ENCODE results near the gene USP3. TPM values are rescaled to one million over a fixed set of nuclear protein-coding genes. Genes with fewer than 3 reads are reported as not detected.

The USP3 gene
- total and polyA plus RNA-seq, 10 of the 15 experiments (the other 5 are each of a cell fraction or from before 2014, with no cell fraction given), result 23.8 to 64.5 (median 50.3) TPM

- TF ChIP-seq ZNF687 (IDR thresholded peaks at IDR 0.05) (no peak), FOS (IDR thresholded peaks at IDR 0.05; ENCODE audit: borderline replicate concordance, extremely low read depth, insufficient read length) (no peak)
Observed at GRCh38 chr15:63603516-63603915, 99.1 kb downstream of the USP3 start (continued).

DNA sequence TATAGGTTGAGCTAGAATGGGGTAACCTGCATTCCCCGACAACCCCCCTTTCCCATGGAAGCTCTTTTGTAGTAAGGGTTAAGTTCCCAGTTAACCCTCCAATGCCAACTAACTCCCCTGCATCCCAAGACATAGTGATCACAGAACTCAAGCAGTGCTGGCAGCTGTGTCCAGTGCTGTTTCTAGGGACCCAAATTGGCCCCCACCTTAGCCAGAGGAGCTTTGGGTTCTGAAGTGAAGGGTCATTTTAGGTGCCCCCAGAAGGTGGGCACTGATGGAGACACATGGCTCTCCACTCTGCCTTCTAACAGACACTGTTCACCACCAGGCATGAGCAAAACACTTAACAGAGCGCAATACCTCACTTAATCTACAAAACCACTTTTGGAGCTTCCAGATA, 99.9 kb downstream of the USP3 start:
- H3K4me2 ChIP-seq (ENCODE audit: control insufficient read depth, insufficient read depth), result no peak overlapping the region
- CTCF ChIA-PET, result interaction anchor here (0.7 to 3.6 kb wide), 6 partner anchors 12 to 463 kb away, joined by 3 to 17 read pairs (median 4); no protein-coding TSS in a partner anchor

More for the DNA sequence above, 99.9 kb downstream of the USP3 start:
- FAIRE-seq (no peak), DNase-seq (ENCODE audit: low read depth, low spot score) (no peak), ATAC-seq (no peak)
- Histone ChIP-seq H3K9me3 (replicated peaks; ENCODE audit: control insufficient read depth, insufficient read depth, low read length) (no peaks in the 10 kb centered on the region), H3K9ac (ENCODE audit: control insufficient read depth, insufficient read depth, low read length) (no peak overlapping the region), H3K27ac (ENCODE audit: control insufficient read depth, insufficient read depth) (no peak overlapping the region), H2AFZ (ENCODE audit: control insufficient read depth, low read depth, low read length) (no peak overlapping the region), H4K20me1 (ENCODE audit: control insufficient read depth, insufficient read depth) (no peaks in the 10 kb centered on the region), H3K4me1 (ENCODE audit: control insufficient read depth, insufficient read depth, low read length) (peaks cover 16% of the 10 kb centered on the region), H3K27me3 (replicated peaks in 1 of 2; ENCODE audit: control insufficient read depth in 2 of 2, insufficient read depth in 2 of 2, low read length in 1 of 2) (no peaks in the 10 kb centered on the region), H3K4me3 (no peak overlapping the region), H3K36me3 (ENCODE audit: control insufficient read depth in 2 of 2, insufficient read depth in 2 of 2, low read length in 1 of 2) (peaks cover 8 to 10% of the 10 kb centered on the region in 2 experiments), H3K79me2 (ENCODE audit: control insufficient read depth, insufficient read depth, low read length) (peaks cover 17% of the 10 kb centered on the region)
- in situ Hi-C loops (cut with MboI), result no loop called here
- BruUV-seq (replicated peaks), result no TSS peak
- ChIA-PET SMC1A (ENCODE audit: uncharacterized antibody, unreplicated experiment) (interaction anchor here (0.6 to 2.9 kb wide), 11 partner anchors 8 to 961 kb away, joined by 3 to 7 read pairs (median 3); no protein-coding TSS in a partner anchor), POLR2A (interaction anchor here (0.9 kb wide), 1 partner anchor 23 kb away, joined by 3 read pairs; no protein-coding TSS in a partner anchor), RAD21 (ENCODE audit: unreplicated experiment) (interaction anchor here (0.9 to 7.3 kb wide), 4 partner anchors 36 to 463 kb away, joined by 3 to 106 read pairs (median 4); no protein-coding TSS in a partner anchor)
- intact Hi-C loops (cut with micrococcal nuclease; ENCODE audit: unreplicated experiment), result no loop called here
- no peak for TF ChIP-seq RAD51 (IDR thresholded peaks at IDR 0.05)
- 100% methylated on average over 2 of the region's 2 CpGs for WGBS (ENCODE audit: insufficient coverage, insufficient replicate concordance, low lambda C conversion rate, missing lambda C conversion rate)
